Measurements from ENCODE around the gene SLIT3.

The SLIT3 gene

DNA sequence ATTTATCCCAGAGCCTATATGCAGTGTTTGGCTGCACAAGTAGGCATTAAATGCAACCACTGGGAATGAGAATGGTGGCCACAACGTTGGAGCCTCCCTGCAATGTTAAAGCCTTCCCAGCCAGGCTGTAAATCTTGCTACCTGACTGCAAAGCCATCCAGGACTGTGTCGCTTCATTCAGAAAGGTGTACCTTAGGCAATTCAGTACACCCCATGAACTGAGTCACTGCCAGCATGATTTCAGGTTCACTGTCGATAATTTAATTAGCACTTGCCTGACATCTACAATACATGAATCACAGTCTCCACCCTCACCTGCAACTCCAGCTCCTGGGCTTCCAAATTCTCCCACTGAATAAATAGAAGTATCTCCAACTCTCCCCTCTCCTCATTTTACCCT is 108.4 kb downstream of the SLIT3 start:
- no peak overlapping the region for H3K9ac ChIP-seq (ENCODE audit: low read depth, low read length)
- no peaks in the 10 kb centered on the region for H3K9me3 ChIP-seq (ENCODE audit: insufficient read depth, low read depth, low read length)
- 78% methylated on average over 3 of the region's 3 CpGs for WGBS
- no peak overlapping the region for H3K27ac ChIP-seq (ENCODE audit: low read depth, low read length)
- H3K36me3 ChIP-seq (ENCODE audit: insufficient read depth, low read length): no peaks in the 10 kb centered on the region
- no peak overlapping the region for H3K4me3 ChIP-seq (ENCODE audit: low read length)
- H3K4me1 ChIP-seq (ENCODE audit: insufficient read depth, low read length): no peaks in the 10 kb centered on the region
- H3K27me3 ChIP-seq (ENCODE audit: insufficient read depth, low read length): no peaks in the 10 kb centered on the region

DNA sequence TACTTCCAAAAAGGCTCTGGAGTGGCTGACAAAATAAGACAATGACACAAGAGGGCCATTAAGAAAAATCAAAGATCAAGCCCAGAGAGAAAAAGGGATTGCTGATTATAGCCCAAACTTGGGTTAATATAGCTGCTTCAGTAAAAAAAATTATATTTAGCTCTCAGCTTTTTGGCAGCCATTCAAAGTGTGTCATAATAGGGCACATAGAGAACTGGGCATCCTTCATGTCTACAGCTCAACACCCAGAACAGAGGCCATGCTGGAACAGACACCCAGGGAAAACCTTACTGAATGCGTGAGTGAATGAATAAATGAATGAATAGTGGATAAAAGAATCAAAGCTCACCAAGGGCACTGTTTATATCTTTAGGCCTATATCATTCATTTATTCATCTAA is 110.1 kb downstream of the SLIT3 start:
- peaks cover 5% of the 10 kb centered on the region; the same call in 1 of the 2 replicates for H3K4me1 ChIP-seq (ENCODE audit: insufficient read depth, low read length)
- no peaks in the 10 kb centered on the region for H3K36me3 ChIP-seq (ENCODE audit: insufficient read depth, low read length)
- H3K27ac ChIP-seq (ENCODE audit: low read depth, low read length): no peak overlapping the region
- H3K9me3 ChIP-seq (ENCODE audit: insufficient read depth, low read depth, low read length): no peaks in the 10 kb centered on the region
- WGBS: 100% methylated on average over 1 of the region's 1 CpG
- H3K9ac ChIP-seq (ENCODE audit: low read depth, low read length): no peak overlapping the region
- no peaks in the 10 kb centered on the region for H3K27me3 ChIP-seq (ENCODE audit: insufficient read depth, low read length)
- no peak overlapping the region for H3K4me3 ChIP-seq (ENCODE audit: low read length)

DNA sequence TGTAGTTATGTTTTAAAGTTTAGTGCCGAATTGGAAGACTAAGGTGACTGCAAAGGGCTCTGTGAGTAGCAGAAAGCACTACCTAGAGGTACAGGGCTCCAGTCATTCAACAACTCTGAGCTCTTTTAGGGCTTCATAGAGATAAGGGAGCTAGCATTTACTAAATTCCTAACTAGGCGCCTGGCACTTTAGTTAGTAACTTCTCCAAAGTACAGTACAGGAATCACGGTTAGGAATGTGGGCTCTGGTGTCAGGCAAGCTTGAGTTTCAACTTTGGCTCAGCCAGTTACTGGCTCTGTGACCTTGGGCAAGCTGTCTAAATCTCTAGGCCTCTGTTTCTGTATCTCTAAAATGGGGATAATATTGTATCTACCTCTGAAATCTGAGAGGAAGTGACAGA is 115.3 kb downstream of the SLIT3 start:
- Histone ChIP-seq H3K4me3 (ENCODE audit: low read length) (no peak overlapping the region), H3K9ac (ENCODE audit: low read depth, low read length) (no peak overlapping the region), H3K36me3 (ENCODE audit: insufficient read depth, low read length) (no peaks in the 10 kb centered on the region), H3K27me3 (ENCODE audit: insufficient read depth, low read length) (no peaks in the 10 kb centered on the region), H3K27ac (ENCODE audit: low read depth, low read length) (no peak overlapping the region), H3K4me1 (ENCODE audit: insufficient read depth, low read length) (peaks cover 5% of the 10 kb centered on the region; the same call in 1 of the 2 replicates), H3K9me3 (ENCODE audit: insufficient read depth, low read depth, low read length) (no peaks in the 10 kb centered on the region)
- 91% methylated on average over 3 of the region's 3 CpGs for WGBS

DNA sequence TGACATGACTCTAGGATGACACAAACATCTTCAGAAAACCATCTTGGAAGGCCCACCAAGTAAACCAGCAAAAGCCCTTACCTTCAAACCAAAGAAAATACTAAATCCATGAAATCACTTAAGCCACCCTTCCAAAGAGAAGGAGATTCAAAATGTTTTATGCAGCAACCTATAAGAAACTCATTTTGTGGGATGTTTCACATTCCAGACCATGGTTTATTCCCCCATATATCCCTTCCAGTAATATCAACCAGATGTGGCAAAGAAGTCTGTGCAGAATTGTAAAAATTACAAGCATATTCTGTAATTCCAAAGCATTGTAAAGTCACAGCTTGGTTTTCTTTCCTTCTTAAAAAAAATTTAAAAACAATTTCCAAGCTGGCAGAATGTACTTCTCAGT is 117.4 kb downstream of the SLIT3 start:
- H3K27ac ChIP-seq (ENCODE audit: low read depth, low read length): no peak overlapping the region
- H3K4me1 ChIP-seq (ENCODE audit: insufficient read depth, low read length): peaks cover 5% of the 10 kb centered on the region; the same call in 1 of the 2 replicates
- H3K36me3 ChIP-seq (ENCODE audit: insufficient read depth, low read length): no peaks in the 10 kb centered on the region
- no peaks in the 10 kb centered on the region for H3K27me3 ChIP-seq (ENCODE audit: insufficient read depth, low read length)
- no peak overlapping the region for H3K9ac ChIP-seq (ENCODE audit: low read depth, low read length)
- H3K4me3 ChIP-seq (ENCODE audit: low read length): no peak overlapping the region
- no peaks in the 10 kb centered on the region for H3K9me3 ChIP-seq (ENCODE audit: insufficient read depth, low read depth, low read length)

DNA sequence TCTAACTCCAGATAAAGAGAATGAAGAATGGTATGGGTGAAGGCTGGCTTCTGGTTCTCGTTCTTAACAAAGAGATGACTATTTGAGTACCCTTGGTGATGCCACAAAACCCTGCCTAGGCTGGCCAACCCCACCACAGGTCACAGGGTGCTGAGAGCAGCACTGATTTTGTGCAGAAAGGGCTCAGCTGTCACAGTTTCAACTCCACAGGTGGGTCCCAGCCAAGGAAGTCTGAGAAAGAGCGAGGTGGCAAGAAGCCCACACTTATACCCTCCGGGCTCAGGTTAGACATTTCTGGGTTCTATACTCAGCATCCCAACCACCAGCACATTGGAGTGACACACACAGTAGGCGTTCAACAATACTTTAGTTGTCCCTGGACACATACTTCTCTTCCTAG is 118.1 kb downstream of the SLIT3 start:
- WGBS: 89% methylated on average over 4 of the region's 4 CpGs
- Histone ChIP-seq H3K4me1 (ENCODE audit: insufficient read depth, low read length) (peaks cover 6% of the 10 kb centered on the region; the same call in 1 of the 2 replicates), H3K9me3 (ENCODE audit: insufficient read depth, low read depth, low read length) (no peaks in the 10 kb centered on the region), H3K36me3 (ENCODE audit: insufficient read depth, low read length) (no peaks in the 10 kb centered on the region), H3K27ac (ENCODE audit: low read depth, low read length) (no peak overlapping the region), H3K4me3 (ENCODE audit: low read length) (no peak overlapping the region), H3K27me3 (ENCODE audit: insufficient read depth, low read length) (no peaks in the 10 kb centered on the region), H3K9ac (ENCODE audit: low read depth, low read length) (no peak overlapping the region)

DNA sequence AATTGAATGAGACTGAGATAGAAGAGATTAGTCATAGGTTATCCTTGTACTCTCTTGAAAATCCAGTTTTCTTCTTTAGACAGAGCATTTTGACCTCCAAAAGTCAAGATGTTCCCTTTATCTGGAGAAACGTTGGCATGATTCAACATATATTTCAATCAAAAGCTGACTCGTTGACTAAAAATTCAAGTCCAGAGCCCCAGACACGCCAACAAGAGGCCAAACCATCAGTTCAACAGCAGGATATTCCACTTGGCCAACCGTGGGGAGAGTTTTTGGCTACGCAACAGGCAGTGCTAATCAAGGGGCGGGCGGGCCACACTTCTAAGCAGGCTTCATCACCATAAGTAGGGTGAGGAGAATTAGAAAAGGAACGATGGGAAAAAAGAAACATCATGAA is 119.1 kb downstream of the SLIT3 start:
- no peaks in the 10 kb centered on the region for H3K36me3 ChIP-seq (ENCODE audit: insufficient read depth, low read length)
- no peak overlapping the region for H3K9ac ChIP-seq (ENCODE audit: low read depth, low read length)
- H3K4me1 ChIP-seq (ENCODE audit: insufficient read depth, low read length): peaks cover 15% of the 10 kb centered on the region
- H3K9me3 ChIP-seq (ENCODE audit: insufficient read depth, low read depth, low read length): no peaks in the 10 kb centered on the region
- no peaks in the 10 kb centered on the region for H3K27me3 ChIP-seq (ENCODE audit: insufficient read depth, low read length)
- no peak overlapping the region for H3K4me3 ChIP-seq (ENCODE audit: low read length)
- H3K27ac ChIP-seq (ENCODE audit: low read depth, low read length): no peak overlapping the region
- 87% methylated on average over 6 of the region's 8 CpGs for WGBS

DNA sequence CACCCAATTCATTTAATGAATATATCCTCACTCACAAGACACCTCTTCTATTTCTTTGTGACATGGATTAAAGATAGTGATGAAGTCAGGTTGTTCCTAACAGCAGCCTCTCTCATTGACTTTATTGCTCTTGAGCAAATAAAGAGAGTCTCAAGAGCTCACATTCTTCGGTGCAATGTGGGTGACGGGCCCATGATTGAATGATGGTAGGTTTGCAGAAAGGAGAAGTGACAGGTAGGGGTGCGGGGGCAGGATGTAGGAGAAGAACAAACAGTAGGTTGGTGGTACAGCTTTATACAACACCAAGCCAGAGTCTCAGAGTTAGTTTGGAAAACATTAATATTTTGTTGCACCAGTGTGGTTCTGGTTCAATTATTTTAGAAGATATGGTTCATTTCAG is 122.2 kb downstream of the SLIT3 start:
- Histone ChIP-seq H3K36me3 (ENCODE audit: insufficient read depth, low read length) (no peaks in the 10 kb centered on the region), H3K9me3 (ENCODE audit: insufficient read depth, low read depth, low read length) (no peaks in the 10 kb centered on the region), H3K27ac (ENCODE audit: low read depth, low read length) (no peak overlapping the region), H3K9ac (ENCODE audit: low read depth, low read length) (no peak overlapping the region), H3K4me1 (ENCODE audit: insufficient read depth, low read length) (peaks cover 11% of the 10 kb centered on the region), H3K27me3 (ENCODE audit: insufficient read depth, low read length) (no peaks in the 10 kb centered on the region), H3K4me3 (ENCODE audit: low read length) (no peak overlapping the region)
- WGBS: 89% methylated on average over 3 of the region's 3 CpGs

DNA sequence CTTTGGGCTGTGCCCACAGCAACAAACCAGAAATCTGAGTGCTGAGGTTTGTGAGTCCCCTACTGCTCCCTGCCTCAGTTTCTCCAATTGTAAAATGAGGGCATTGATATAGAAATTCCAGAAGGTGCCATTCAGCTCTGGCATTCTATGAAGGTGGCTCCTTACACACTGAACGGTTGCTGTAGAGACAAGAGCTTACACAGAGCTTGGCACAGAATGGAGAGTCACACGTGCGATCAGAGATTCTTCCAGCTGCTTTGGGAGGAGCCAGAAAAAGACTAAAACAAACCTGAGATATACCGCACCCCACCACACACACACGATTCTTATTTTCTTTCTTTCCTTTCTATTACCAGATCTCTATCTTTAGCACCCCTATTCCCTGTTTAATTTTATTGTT is 122.7 kb downstream of the SLIT3 start:
- no peak overlapping the region for H3K4me3 ChIP-seq (ENCODE audit: low read length)
- no peaks in the 10 kb centered on the region for H3K27me3 ChIP-seq (ENCODE audit: insufficient read depth, low read length)
- 95% methylated on average over 5 of the region's 5 CpGs for WGBS
- H3K9ac ChIP-seq (ENCODE audit: low read depth, low read length): no peak overlapping the region
- H3K27ac ChIP-seq (ENCODE audit: low read depth, low read length): no peak overlapping the region
- no peaks in the 10 kb centered on the region for H3K9me3 ChIP-seq (ENCODE audit: insufficient read depth, low read depth, low read length)
- peaks cover 11% of the 10 kb centered on the region for H3K4me1 ChIP-seq (ENCODE audit: insufficient read depth, low read length)
- H3K36me3 ChIP-seq (ENCODE audit: insufficient read depth, low read length): no peaks in the 10 kb centered on the region

DNA sequence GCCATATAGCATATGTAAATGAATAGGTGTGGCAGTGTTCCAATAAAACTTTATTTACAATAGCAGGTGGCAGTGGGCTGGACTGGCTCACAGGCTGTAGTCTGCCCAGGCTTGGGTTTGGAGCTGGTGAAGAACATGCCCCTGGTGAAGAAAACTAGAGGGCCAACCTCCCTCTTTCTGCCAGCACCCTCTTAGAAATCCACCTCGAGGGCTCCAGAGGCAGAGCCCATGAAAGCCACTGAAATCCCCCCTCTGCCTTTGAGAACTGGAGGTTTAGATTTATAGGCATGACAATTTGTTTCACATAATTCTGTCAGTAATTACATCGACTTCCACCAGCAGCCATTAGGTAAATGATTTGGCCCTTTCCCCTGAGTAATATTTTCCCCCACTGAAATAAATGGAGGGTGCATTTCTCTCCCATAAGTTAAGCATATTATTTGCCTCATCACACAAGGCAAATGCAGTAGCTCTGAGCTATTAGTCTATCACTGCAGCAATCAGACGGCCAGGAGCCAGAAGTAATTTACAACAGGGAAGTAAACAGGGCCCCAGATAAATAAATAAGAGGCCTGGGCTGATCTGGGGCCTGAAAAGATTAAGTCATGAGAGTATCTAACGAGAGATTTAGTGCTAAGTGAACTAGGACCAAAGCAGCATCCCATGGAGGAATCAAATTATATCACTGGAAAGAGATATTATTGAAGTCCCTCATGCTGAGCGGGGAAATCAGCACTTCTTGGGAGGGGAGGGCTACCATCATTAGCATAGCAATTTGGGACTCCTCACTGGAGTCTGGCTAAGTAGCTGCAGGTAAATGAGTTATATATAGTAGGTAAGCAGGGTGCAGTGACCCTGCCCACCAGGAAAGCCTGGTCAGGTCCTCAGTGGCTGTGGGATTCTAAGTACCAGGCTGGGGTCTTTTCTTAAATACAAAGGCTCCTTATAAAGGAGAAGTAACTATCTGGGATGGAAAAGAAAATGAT is 123.9 kb downstream of the SLIT3 start:
- no peak overlapping the region for H3K4me3 ChIP-seq (ENCODE audit: low read length)
- no peaks in the 10 kb centered on the region for H3K9me3 ChIP-seq (ENCODE audit: insufficient read depth, low read depth, low read length)
- no peaks in the 10 kb centered on the region for H3K27me3 ChIP-seq (ENCODE audit: insufficient read depth, low read length)
- WGBS: 78% methylated on average over 5 of the region's 5 CpGs
- peaks cover 11% of the 10 kb centered on the region for H3K4me1 ChIP-seq (ENCODE audit: insufficient read depth, low read length)
- H3K9ac ChIP-seq (ENCODE audit: low read depth, low read length): no peak overlapping the region
- no peak overlapping the region for H3K27ac ChIP-seq (ENCODE audit: low read depth, low read length)
- H3K36me3 ChIP-seq (ENCODE audit: insufficient read depth, low read length): no peaks in the 10 kb centered on the region

DNA sequence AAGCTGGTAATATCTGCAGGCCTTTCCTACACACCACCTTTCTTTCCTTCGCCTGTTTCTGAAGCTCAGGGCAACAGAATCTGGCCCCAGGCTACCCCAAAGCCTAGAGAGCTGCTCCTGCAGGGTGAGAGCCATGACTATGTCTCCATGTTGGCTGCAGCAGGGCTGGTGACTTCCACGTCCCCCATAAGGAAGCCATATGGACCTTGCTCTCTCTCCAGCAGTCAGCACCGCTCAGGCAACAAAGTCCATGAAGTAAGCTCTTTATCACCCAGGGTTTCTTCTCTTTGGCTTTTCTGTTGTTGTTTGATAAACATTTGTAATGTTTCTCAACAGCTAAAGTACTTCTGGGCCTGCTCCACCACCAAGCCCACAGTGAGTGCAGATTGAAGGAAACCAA is 125.2 kb downstream of the SLIT3 start:
- WGBS: 88% methylated on average over 3 of the region's 3 CpGs
- Histone ChIP-seq H3K27me3 (ENCODE audit: insufficient read depth, low read length) (no peaks in the 10 kb centered on the region), H3K9ac (ENCODE audit: low read depth, low read length) (no peak overlapping the region), H3K4me3 (ENCODE audit: low read length) (no peak overlapping the region), H3K36me3 (ENCODE audit: insufficient read depth, low read length) (no peaks in the 10 kb centered on the region), H3K27ac (ENCODE audit: low read depth, low read length) (no peak overlapping the region), H3K4me1 (ENCODE audit: insufficient read depth, low read length) (peaks cover 19% of the 10 kb centered on the region), H3K9me3 (ENCODE audit: insufficient read depth, low read depth, low read length) (no peaks in the 10 kb centered on the region)

DNA sequence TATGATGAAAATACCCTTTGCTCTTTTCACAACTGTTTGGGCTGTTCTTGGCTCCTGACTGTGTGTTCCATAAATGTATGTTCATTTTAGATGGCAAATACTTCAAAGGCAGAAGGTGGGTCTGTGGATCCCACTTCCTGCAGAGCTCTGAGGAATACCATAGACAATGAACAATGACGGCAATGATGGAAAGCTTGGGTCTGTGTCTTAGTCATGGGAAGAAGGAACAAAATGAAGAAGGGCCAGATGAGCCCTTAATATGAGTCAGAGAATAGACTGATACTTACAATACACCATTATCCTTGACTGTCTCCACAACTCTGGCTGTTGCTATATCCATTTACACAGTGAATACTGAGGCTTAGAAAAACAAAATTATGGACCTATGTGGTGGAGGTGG is 126.0 kb downstream of the SLIT3 start:
- WGBS: 93% methylated on average over 1 of the region's 1 CpG
- H3K4me1 ChIP-seq (ENCODE audit: insufficient read depth, low read length): peaks cover 19% of the 10 kb centered on the region
- no peak overlapping the region for H3K9ac ChIP-seq (ENCODE audit: low read depth, low read length)
- H3K36me3 ChIP-seq (ENCODE audit: insufficient read depth, low read length): no peaks in the 10 kb centered on the region
- H3K27me3 ChIP-seq (ENCODE audit: insufficient read depth, low read length): no peaks in the 10 kb centered on the region
- H3K27ac ChIP-seq (ENCODE audit: low read depth, low read length): no peak overlapping the region
- no peaks in the 10 kb centered on the region for H3K9me3 ChIP-seq (ENCODE audit: insufficient read depth, low read depth, low read length)
- H3K4me3 ChIP-seq (ENCODE audit: low read length): no peak overlapping the region
